ENCODE measurements around the gene MSLN. TPM values are rescaled to one million over a fixed set of nuclear protein-coding genes. Genes with fewer than 3 reads are reported as not detected.
A peak's percentile ranks its signal among the peaks of the same experiment; 100 is the strongest.

The MSLN gene
- polyA plus RNA-seq, 1 of the 3 experiments (the other 2 are of a cell fraction) = 0.02 TPM

DNA sequence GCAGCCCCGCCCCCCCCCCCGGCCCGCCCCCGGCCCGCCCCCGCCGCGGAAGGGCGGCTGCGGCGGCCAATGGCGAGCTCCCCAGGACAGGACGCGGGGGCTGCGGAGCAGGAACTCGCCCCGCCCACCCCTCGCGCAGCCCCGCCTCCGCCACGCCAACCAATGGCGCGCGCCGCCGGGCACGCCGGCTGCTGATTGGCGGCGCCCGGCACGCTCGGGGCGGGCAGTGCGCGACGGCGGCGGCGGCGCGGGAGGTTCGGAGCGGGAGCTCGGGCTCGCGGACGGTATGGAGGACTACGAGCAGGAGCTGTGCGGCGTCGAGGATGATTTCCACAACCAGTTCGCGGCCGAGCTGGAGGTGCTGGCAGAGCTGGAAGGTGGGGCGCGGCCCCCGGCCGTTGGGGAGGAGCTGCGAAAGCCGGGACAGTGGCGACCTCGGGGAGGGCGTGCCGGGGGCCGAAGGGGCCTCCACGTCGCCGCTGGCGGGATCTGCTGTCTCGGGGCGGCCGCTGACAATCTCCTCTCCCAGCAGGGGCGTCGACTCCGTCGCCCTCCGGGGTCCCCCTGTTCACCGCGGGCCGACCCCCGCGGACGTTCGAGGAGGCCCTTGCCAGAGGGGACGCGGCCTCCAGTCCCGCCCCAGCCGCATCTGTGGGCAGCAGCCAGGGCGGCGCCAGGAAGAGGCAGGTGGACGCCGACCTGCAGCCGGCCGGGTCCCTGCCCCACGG lies 28.0 kb downstream of the MSLN start, which contains the start of gene CHTF18 (continued):
- TF ChIP-seq, protein P1, sequence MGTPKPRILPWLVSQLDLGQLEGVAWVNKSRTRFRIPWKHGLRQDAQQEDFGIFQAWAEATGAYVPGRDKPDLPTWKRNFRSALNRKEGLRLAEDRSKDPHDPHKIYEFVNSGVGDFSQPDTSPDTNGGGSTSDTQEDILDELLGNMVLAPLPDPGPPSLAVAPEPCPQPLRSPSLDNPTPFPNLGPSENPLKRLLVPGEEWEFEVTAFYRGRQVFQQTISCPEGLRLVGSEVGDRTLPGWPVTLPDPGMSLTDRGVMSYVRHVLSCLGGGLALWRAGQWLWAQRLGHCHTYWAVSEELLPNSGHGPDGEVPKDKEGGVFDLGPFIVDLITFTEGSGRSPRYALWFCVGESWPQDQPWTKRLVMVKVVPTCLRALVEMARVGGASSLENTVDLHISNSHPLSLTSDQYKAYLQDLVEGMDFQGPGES (IDR thresholded peaks at IDR 0.05; ENCODE audit: low read depth, low read length) = no peak
- peak; percentile 87 for TF ChIP-seq MXI1 (IDR thresholded peaks at IDR 0.05; ENCODE audit: low read depth, low read length)
- no peak for TF ChIP-seq FOSL2 (IDR thresholded peaks at IDR 0.05; ENCODE audit: borderline replicate concordance, low read depth)
- TF ChIP-seq RCOR1 (IDR thresholded peaks at IDR 0.05; ENCODE audit: low read length) = no peak
- TF ChIP-seq, protein P2, sequence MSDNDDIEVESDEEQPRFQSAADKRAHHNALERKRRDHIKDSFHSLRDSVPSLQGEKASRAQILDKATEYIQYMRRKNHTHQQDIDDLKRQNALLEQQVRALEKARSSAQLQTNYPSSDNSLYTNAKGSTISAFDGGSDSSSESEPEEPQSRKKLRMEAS (IDR thresholded peaks at IDR 0.05; ENCODE audit: low read depth) = peak; percentile 47; the same call in 1 of the 2 replicates
- TF ChIP-seq CHD2 (IDR thresholded peaks at IDR 0.05; ENCODE audit: low read length, partially characterized antibody) = no peak
- TF ChIP-seq, protein P3, sequence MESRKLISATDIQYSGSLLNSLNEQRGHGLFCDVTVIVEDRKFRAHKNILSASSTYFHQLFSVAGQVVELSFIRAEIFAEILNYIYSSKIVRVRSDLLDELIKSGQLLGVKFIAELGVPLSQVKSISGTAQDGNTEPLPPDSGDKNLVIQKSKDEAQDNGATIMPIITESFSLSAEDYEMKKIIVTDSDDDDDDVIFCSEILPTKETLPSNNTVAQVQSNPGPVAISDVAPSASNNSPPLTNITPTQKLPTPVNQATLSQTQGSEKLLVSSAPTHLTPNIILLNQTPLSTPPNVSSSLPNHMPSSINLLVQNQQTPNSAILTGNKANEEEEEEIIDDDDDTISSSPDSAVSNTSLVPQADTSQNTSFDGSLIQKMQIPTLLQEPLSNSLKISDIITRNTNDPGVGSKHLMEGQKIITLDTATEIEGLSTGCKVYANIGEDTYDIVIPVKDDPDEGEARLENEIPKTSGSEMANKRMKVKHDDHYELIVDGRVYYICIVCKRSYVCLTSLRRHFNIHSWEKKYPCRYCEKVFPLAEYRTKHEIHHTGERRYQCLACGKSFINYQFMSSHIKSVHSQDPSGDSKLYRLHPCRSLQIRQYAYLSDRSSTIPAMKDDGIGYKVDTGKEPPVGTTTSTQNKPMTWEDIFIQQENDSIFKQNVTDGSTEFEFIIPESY (IDR thresholded peaks at IDR 0.05; ENCODE audit: borderline replicate concordance, low read depth) = no peak
- no peak for TF ChIP-seq MEF2A (IDR thresholded peaks at IDR 0.05; ENCODE audit: borderline replicate concordance, low read depth)
- TF ChIP-seq GATA2 (CRISPR knock-in tag; IDR thresholded peaks at IDR 0.05) = no peak
- no peak for TF ChIP-seq TEAD4 (IDR thresholded peaks at IDR 0.05; ENCODE audit: borderline replicate concordance, insufficient read depth)
- TF ChIP-seq SMC3 (IDR thresholded peaks at IDR 0.05; ENCODE audit: low read depth, low read length) = no peak
- TF ChIP-seq, protein P4, sequence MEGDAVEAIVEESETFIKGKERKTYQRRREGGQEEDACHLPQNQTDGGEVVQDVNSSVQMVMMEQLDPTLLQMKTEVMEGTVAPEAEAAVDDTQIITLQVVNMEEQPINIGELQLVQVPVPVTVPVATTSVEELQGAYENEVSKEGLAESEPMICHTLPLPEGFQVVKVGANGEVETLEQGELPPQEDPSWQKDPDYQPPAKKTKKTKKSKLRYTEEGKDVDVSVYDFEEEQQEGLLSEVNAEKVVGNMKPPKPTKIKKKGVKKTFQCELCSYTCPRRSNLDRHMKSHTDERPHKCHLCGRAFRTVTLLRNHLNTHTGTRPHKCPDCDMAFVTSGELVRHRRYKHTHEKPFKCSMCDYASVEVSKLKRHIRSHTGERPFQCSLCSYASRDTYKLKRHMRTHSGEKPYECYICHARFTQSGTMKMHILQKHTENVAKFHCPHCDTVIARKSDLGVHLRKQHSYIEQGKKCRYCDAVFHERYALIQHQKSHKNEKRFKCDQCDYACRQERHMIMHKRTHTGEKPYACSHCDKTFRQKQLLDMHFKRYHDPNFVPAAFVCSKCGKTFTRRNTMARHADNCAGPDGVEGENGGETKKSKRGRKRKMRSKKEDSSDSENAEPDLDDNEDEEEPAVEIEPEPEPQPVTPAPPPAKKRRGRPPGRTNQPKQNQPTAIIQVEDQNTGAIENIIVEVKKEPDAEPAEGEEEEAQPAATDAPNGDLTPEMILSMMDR (IDR thresholded peaks at IDR 0.05) = no peak
- TF ChIP-seq NRF1 (IDR thresholded peaks at IDR 0.05; ENCODE audit: low read depth, low read length) = peak; percentile 49; the same call in 1 of the 2 replicates
- TF ChIP-seq SIN3A (IDR thresholded peaks at IDR 0.05; ENCODE audit: borderline replicate concordance, low read depth, low read length) = peak; percentile 86; the same call in 1 of the 2 replicates
- TF ChIP-seq RFX5 (IDR thresholded peaks at IDR 0.05; ENCODE audit: low read length) = no peak
- TF ChIP-seq, protein P5, sequence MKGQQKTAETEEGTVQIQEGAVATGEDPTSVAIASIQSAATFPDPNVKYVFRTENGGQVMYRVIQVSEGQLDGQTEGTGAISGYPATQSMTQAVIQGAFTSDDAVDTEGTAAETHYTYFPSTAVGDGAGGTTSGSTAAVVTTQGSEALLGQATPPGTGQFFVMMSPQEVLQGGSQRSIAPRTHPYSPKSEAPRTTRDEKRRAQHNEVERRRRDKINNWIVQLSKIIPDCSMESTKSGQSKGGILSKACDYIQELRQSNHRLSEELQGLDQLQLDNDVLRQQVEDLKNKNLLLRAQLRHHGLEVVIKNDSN (IDR thresholded peaks at IDR 0.05; ENCODE audit: borderline replicate concordance, low read depth) = no peak
